ENCODE results near the gene CCDC57. TPM values are rescaled to one million over a fixed set of nuclear protein-coding genes. Genes with fewer than 3 reads are reported as not detected.

CCDC57 gene
- total and polyA plus RNA-seq, 2 of the 8 experiments (the other 6 are each of a cell fraction or from before 2014, with no cell fraction given) = 8.4 to 12.9 TPM

GRCh38 chr17:82113422-82113821 is 99.2 kb downstream of the CCDC57 start:
- CTCF ChIA-PET (ENCODE audit: partially characterized antibody) = interaction anchor here (0.9 to 10.5 kb wide), 7 partner anchors 9 to 83 kb away, joined by 3 to 61 read pairs (median 3); no protein-coding TSS in a partner anchor
- POLR2A ChIA-PET (ENCODE audit: partially characterized antibody) = interaction anchor here (1.7 kb wide), 1 partner anchor 11 kb away, joined by 6 read pairs; no protein-coding TSS in a partner anchor
- H3K4ac ChIP-seq (replicated peaks; ENCODE audit: insufficient read length, low read depth, low read length) = no peak overlapping the region
- no peak for FAIRE-seq
- no peak overlapping the region for H3K14ac ChIP-seq (ENCODE audit: insufficient read length)
- DNase-seq (ENCODE audit: low read depth in 1 of 2, low spot score in 2 of 2) = no peak
- peaks cover 0 to 5% (median 1%) of the 10 kb centered on the region in 4 experiments; a peak in 3 of 7 replicates for H3K4me1 ChIP-seq (replicated peaks in 1 of 4; ENCODE audit: control insufficient read depth in 3 of 4, insufficient read depth in 4 of 4, low read length in 3 of 4)
- H3K4me3 ChIP-seq (ENCODE audit: extremely low read depth in 1 of 4, insufficient read depth in 2 of 4, low read depth in 3 of 4, low read length in 4 of 4) = no peak overlapping the region
- 0 out of 2 replicates have a peak, but pooled peaks cover 2% of the 10 kb centered on the region for H3K23me2 ChIP-seq (ENCODE audit: low read depth, low read length)
- H2BK5ac ChIP-seq (ENCODE audit: low read depth, low read length) = no peak overlapping the region
- H3K79me1 ChIP-seq (ENCODE audit: low read depth, low read length) = no peaks in the 10 kb centered on the region
- no peak overlapping the region for H2BK120ac ChIP-seq (replicated peaks; ENCODE audit: low read depth, low read length)
- H4K8ac ChIP-seq (ENCODE audit: extremely low read depth, insufficient read depth, low read length) = no peak overlapping the region
- no peak overlapping the region for H3K56ac ChIP-seq (replicated peaks; ENCODE audit: insufficient read length, low read depth, low read length)
- no peaks in the 10 kb centered on the region for H3K79me2 ChIP-seq (ENCODE audit: control insufficient read depth in 1 of 2, insufficient read depth in 2 of 2, low read length in 2 of 2)
- peaks cover 0 to 4% (median 0%) of the 10 kb centered on the region in 4 experiments; a peak in 2 of 7 replicates for H3K27me3 ChIP-seq (replicated peaks in 1 of 4; ENCODE audit: control insufficient read depth in 3 of 4, extremely low read depth in 1 of 4, insufficient read depth in 3 of 4, low read length in 3 of 4)
- no peak overlapping the region for H2BK15ac ChIP-seq (ENCODE audit: low read length)
- H3K27ac ChIP-seq (ENCODE audit: low read depth, low read length) = no peak overlapping the region
- H2BK12ac ChIP-seq (ENCODE audit: low read depth, low read length) = no peak overlapping the region
- WGBS, 2 experiments (ENCODE audit: extremely low coverage in 1 of 2, insufficient coverage in 1 of 2, insufficient read length in 1 of 2, insufficient replicate concordance in 2 of 2, low coverage in 1 of 2, low lambda C conversion rate in 2 of 2, missing lambda C conversion rate in 1 of 2) = 86% methylated on average over 9 of the region's 9 CpGs; no CpG with 5 or more reads in 1 of the 2 experiments
- H4K5ac ChIP-seq (ENCODE audit: insufficient read length, low read depth, low read length) = no peak overlapping the region
- H3K4me2 ChIP-seq (ENCODE audit: insufficient read depth in 1 of 2, low read depth in 2 of 2, low read length in 2 of 2) = no peak overlapping the region
- H2AK5ac ChIP-seq (ENCODE audit: low read depth, low read length) = no peak overlapping the region
- H4K91ac ChIP-seq (replicated peaks; ENCODE audit: insufficient read length, low read length) = no peak overlapping the region
- H3K9me3 ChIP-seq (ENCODE audit: insufficient read depth in 2 of 2, low read depth in 1 of 2, low read length in 1 of 2) = no peaks in the 10 kb centered on the region
- H3K36me3 ChIP-seq (ENCODE audit: control insufficient read depth in 2 of 4, insufficient read depth in 4 of 4, low read length in 3 of 4) = no peaks in the 10 kb centered on the region
- TF ChIP-seq RFX5 (IDR thresholded peaks at IDR 0.05; ENCODE audit: borderline replicate concordance, low read depth, low read length) (no peak), EP300 (IDR thresholded peaks at IDR 0.05; ENCODE audit: borderline replicate concordance in 1 of 2, low read depth in 2 of 2, low read length in 2 of 2) (no peak), TBP (IDR thresholded peaks at IDR 0.05; ENCODE audit: low read depth, low read length) (no peak), SP1 (IDR thresholded peaks at IDR 0.05; ENCODE audit: low read depth, low read length) (no peak), TAF1 (IDR thresholded peaks at IDR 0.05; ENCODE audit: low read depth, low read length) (no peak)
- no peak overlapping the region for H2BK20ac ChIP-seq (ENCODE audit: low read length)
- no peak overlapping the region for H3K18ac ChIP-seq (ENCODE audit: extremely low read depth, low read length)
- H4K20me1 ChIP-seq (replicated peaks in 1 of 2; ENCODE audit: control insufficient read depth in 1 of 2, insufficient read depth in 2 of 2, low read length in 2 of 2) = peaks cover 2 to 6% of the 10 kb centered on the region in 2 experiments
- H3K9ac ChIP-seq (replicated peaks in 1 of 4; ENCODE audit: extremely low read depth in 1 of 4, low read depth in 3 of 4, low read length in 3 of 4) = no peak overlapping the region
- H2AFZ ChIP-seq (ENCODE audit: low read length) = no peak overlapping the region
- no peak overlapping the region for H3K23ac ChIP-seq (ENCODE audit: insufficient read length)
